Measurements from ENCODE around the gene C1orf116. TPM values are rescaled to one million over a fixed set of nuclear protein-coding genes. Genes with fewer than 3 reads are reported as not detected.

C1orf116 gene
- total RNA-seq, 6 experiments from 2014 or later = 0.02 to 0.09 (median 0.06) TPM

- Mint-ChIP-seq H3K27ac (peak within 1 kb of the TSS; percentile 96), H3K9me3 (no peaks in the 10 kb centered on the region), H3K4me3 (peak within 1 kb of the TSS; percentile 97), H3K4me1 (ENCODE audit: low read depth) (peaks cover 41% of the 10 kb centered on the region), H3K36me3 (ENCODE audit: low read depth) (peaks cover 16% of the 10 kb centered on the region), H3K27me3 (ENCODE audit: insufficient read depth) (peaks cover 10% of the 10 kb centered on the region)
- peak; percentile 20 for TF ChIP-seq CTCF (IDR thresholded peaks at IDR 0.05)
- peak; percentile 94 for DNase-seq
Measured at GRCh38 chr1:207052911-207053769, 20.6 kb upstream of the C1orf116 start, which contains the start of gene PFKFB2. Gene PFKFB2 (plus strand): TSS chr1:207053275. CDS start chr1:207054718, 1,443 bp downstream.

DNA sequence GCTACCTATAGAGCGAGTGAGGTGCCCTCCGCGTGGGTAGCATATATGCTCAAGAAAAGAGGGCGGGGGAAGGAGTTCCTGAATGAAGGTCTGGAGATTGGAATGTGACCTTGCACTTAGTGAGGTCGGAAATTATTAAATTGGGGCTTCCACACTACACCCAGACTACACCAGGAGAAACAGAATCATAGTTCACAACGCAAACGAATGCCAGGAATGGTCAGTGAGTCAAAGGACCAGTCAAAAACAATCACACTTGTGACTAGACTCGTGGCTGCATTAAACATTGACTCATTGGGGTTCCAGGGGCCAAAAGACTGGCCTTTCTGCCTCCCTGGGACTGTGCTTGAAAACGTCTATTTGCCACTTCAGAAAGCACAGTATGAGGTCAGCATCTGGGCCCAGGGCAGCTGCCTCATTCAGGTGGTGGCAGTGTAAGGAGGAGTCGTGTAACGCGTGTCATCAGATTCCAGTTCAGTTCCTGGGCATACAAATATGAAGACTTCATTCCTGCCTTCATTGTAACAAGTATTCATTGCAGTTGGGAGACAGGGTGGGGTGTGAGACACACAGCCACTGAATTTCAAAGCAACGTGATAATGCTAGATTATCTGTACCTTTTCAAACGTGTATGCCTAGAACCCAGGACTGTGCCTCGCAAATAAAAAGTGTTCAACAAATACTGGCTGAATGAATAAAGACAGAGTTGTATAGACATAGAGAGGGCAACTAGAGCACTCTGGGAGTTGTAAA lies 18.8 kb upstream of the C1orf116 start, which contains the start of gene YOD1:
Gene YOD1 (minus strand): TSS at position 18 of the 753 bp plus-strand sequence. CDS start 178 bp downstream, outside the sequence.
- Mint-ChIP-seq H3K4me3 (peak within 1 kb of the TSS; percentile 97), H3K9me3 (no peaks in the 10 kb centered on the region), H3K27ac (peak within 1 kb of the TSS; percentile 96), H3K4me1 (ENCODE audit: low read depth) (peaks cover 59% of the 10 kb centered on the region), H3K27me3 (ENCODE audit: insufficient read depth) (peaks cover 8% of the 10 kb centered on the region), H3K36me3 (ENCODE audit: low read depth) (peaks cover 31% of the 10 kb centered on the region)
- no peak for TF ChIP-seq CTCF (IDR thresholded peaks at IDR 0.05)
- DNase-seq = peak; percentile 94

- H3K4me3 Mint-ChIP-seq = peak overlapping the region; percentile 97
- H3K27me3 Mint-ChIP-seq (ENCODE audit: insufficient read depth) = peaks cover 7% of the 10 kb centered on the region
- DNase-seq = peak; percentile 90
- no peaks in the 10 kb centered on the region for H3K9me3 Mint-ChIP-seq
- H3K27ac Mint-ChIP-seq = peak overlapping the region; percentile 96
- TF ChIP-seq CTCF (IDR thresholded peaks at IDR 0.05) = no peak
- H3K4me1 Mint-ChIP-seq (ENCODE audit: low read depth) = peaks cover 66% of the 10 kb centered on the region
- peaks cover 34% of the 10 kb centered on the region for H3K36me3 Mint-ChIP-seq (ENCODE audit: low read depth)
Measured at GRCh38 chr1:207050480-207051190, 18.1 kb upstream of the C1orf116 start.

DNA sequence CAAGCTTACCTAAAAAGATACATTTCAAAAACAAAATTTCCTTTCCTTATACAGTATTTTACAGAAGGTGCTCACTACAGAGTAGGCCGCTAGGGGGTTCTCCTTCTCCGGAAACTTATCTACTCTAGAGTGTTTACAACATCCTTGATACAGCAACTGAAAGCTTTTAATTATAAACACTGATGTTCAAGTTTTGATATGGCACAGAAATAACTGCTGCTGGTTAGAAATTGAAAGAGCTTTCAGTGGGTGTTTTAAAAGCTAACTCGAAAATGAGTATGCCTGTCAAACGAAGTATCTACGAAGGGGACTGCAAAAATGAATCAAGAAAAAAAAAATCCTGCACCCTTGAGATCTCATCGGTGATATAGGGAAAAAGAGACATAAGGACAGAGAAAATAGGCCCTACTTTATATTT lies 17.4 kb upstream of the C1orf116 start:
- Mint-ChIP-seq H3K9me3 (no peaks in the 10 kb centered on the region), H3K36me3 (ENCODE audit: low read depth) (peaks cover 39% of the 10 kb centered on the region), H3K27me3 (ENCODE audit: insufficient read depth) (peaks cover 7% of the 10 kb centered on the region), H3K27ac (peak overlapping the region; percentile 96), H3K4me1 (ENCODE audit: low read depth) (peaks cover 73% of the 10 kb centered on the region), H3K4me3 (peak overlapping the region; percentile 97)
- TF ChIP-seq CTCF (IDR thresholded peaks at IDR 0.05) = peak; percentile 90
- peak; percentile 46 for DNase-seq

- no peak for TF ChIP-seq CTCF (IDR thresholded peaks at IDR 0.05)
- no peak for DNase-seq
- peak overlapping the region; percentile 38 for H3K27ac Mint-ChIP-seq
- H3K27me3 Mint-ChIP-seq (ENCODE audit: insufficient read depth) = peaks cover 7% of the 10 kb centered on the region
- H3K9me3 Mint-ChIP-seq = no peaks in the 10 kb centered on the region
- peaks cover 43% of the 10 kb centered on the region for H3K36me3 Mint-ChIP-seq (ENCODE audit: low read depth)
- peak overlapping the region; percentile 97 for H3K4me3 Mint-ChIP-seq
- peaks cover 78% of the 10 kb centered on the region for H3K4me1 Mint-ChIP-seq (ENCODE audit: low read depth)
Measured at GRCh38 chr1:207049514-207049913, 17.0 kb upstream of the C1orf116 start.

Data from HFFc6 (cell line).